Ishikawa (cell line): ENCODE measurements around the gene CCDC6.

ENCODE experiments used
- CEBPB ChIP-seq: IDR thresholded peaks from 2 replicates; pipeline ENCODE4 v1.6.1; 2012
- CREB1 ChIP-seq: IDR thresholded peaks from 2 replicates; pipeline ENCODE4 v1.6.1; 2012; ENCODE audit warnings: low read depth
- EGR1 ChIP-seq: IDR thresholded peaks from 2 replicates; pipeline ENCODE4 v1.6.1; 2012
- EP300 ChIP-seq: IDR thresholded peaks from 2 replicates; pipeline ENCODE4 v1.6.1; 2012; ENCODE audit warnings: borderline replicate concordance
- FOXM1 ChIP-seq: IDR thresholded peaks from 2 replicates; pipeline ENCODE4 v1.6.1; 2012; ENCODE audit warnings: low read depth, borderline replicate concordance
- NFIC ChIP-seq: IDR thresholded peaks from 2 replicates; pipeline ENCODE4 v1.6.1; 2012
- RAD21 ChIP-seq: IDR thresholded peaks from 2 replicates; pipeline ENCODE4 v1.6.1; 2012; ENCODE audit warnings: low read depth
- TAF1 ChIP-seq: IDR thresholded peaks from 2 replicates; pipeline ENCODE4 v1.6.1; 2012; ENCODE audit warnings: low read depth, mild to moderate bottlenecking
- TCF12 ChIP-seq: IDR thresholded peaks from 2 replicates; pipeline ENCODE4 v1.6.1; 2012; ENCODE audit warnings: low read depth
- TEAD4 ChIP-seq: IDR thresholded peaks from 2 replicates; pipeline ENCODE4 v1.6.1; 2012
- USF1 ChIP-seq: IDR thresholded peaks from 2 replicates; pipeline ENCODE4 v1.6.1; 2012
- ZBTB7A ChIP-seq: IDR thresholded peaks from 2 replicates; pipeline ENCODE4 v1.6.1; 2012; ENCODE audit warnings: low read depth
- TF ChIP-seq, protein P1 (sequence below): IDR thresholded peaks from 2 replicates; pipeline ENCODE4 v1.6.1; 2012
- TF ChIP-seq, protein P2 (sequence below): IDR thresholded peaks from 2 replicates; pipeline ENCODE4 v1.6.1; 2012; ENCODE audit warnings: low read depth, mild to moderate bottlenecking

GRCh38 chr10:59954296-59954695 is 47.9 kb upstream of the CCDC6 start:
- TF ChIP-seq FOXM1, result no peak
- no peak for TF ChIP-seq USF1
- TF ChIP-seq EP300, result no peak
- no peak for TF ChIP-seq TCF12
- TF ChIP-seq, protein P1, sequence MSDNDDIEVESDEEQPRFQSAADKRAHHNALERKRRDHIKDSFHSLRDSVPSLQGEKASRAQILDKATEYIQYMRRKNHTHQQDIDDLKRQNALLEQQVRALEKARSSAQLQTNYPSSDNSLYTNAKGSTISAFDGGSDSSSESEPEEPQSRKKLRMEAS, result no peak
- no peak for TF ChIP-seq ZBTB7A
- TF ChIP-seq, protein P2, sequence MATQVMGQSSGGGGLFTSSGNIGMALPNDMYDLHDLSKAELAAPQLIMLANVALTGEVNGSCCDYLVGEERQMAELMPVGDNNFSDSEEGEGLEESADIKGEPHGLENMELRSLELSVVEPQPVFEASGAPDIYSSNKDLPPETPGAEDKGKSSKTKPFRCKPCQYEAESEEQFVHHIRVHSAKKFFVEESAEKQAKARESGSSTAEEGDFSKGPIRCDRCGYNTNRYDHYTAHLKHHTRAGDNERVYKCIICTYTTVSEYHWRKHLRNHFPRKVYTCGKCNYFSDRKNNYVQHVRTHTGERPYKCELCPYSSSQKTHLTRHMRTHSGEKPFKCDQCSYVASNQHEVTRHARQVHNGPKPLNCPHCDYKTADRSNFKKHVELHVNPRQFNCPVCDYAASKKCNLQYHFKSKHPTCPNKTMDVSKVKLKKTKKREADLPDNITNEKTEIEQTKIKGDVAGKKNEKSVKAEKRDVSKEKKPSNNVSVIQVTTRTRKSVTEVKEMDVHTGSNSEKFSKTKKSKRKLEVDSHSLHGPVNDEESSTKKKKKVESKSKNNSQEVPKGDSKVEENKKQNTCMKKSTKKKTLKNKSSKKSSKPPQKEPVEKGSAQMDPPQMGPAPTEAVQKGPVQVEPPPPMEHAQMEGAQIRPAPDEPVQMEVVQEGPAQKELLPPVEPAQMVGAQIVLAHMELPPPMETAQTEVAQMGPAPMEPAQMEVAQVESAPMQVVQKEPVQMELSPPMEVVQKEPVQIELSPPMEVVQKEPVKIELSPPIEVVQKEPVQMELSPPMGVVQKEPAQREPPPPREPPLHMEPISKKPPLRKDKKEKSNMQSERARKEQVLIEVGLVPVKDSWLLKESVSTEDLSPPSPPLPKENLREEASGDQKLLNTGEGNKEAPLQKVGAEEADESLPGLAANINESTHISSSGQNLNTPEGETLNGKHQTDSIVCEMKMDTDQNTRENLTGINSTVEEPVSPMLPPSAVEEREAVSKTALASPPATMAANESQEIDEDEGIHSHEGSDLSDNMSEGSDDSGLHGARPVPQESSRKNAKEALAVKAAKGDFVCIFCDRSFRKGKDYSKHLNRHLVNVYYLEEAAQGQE, result no peak
- no peak for TF ChIP-seq TAF1
- TF ChIP-seq TEAD4, result no peak
- TF ChIP-seq NFIC, result no peak
- TF ChIP-seq CREB1, result no peak
- TF ChIP-seq EGR1, result no peak
- no peak for TF ChIP-seq RAD21
- no peak for TF ChIP-seq CEBPB
